ENCODE data around the gene INMT.

Gene INMT

GRCh38 chr7:30787486-30787885 lies 35.6 kb downstream of the INMT start (continued):
- TF ChIP-seq ZBTB11 (tag by site-specific recombination; conservative IDR thresholded peaks at IDR 0.05; ENCODE audit: low read depth) (no peak), ZSCAN5A (tag by site-specific recombination; IDR thresholded peaks at IDR 0.05) (no peak), WT1 (tag by site-specific recombination; IDR thresholded peaks at IDR 0.05) (no peak), ZNF585B (tag by site-specific recombination; IDR thresholded peaks at IDR 0.05) (no peak)

- TF ChIP-seq ZBTB21 (tag by site-specific recombination; IDR thresholded peaks at IDR 0.05) (no peak), ZNF248 (tag by site-specific recombination; IDR thresholded peaks at IDR 0.05) (no peak), ZNF211 (tag by site-specific recombination; IDR thresholded peaks at IDR 0.05; ENCODE audit: low read depth) (no peak), ZEB2 (tag by site-specific recombination; IDR thresholded peaks at IDR 0.05) (no peak), GLIS1 (tag by site-specific recombination; IDR thresholded peaks at IDR 0.05) (no peak), KLF17 (tag by site-specific recombination; IDR thresholded peaks at IDR 0.05) (no peak), ZNF133 (tag by site-specific recombination; IDR thresholded peaks at IDR 0.05) (no peak), ZNF433 (tag by site-specific recombination; IDR thresholded peaks at IDR 0.05; ENCODE audit: low read depth) (no peak), ZNF449 (tag by site-specific recombination; IDR thresholded peaks at IDR 0.05) (no peak), ZBTB44 (tag by site-specific recombination; IDR thresholded peaks at IDR 0.05) (no peak)
- no peak overlapping the region for H3K27ac ChIP-seq (ENCODE audit: extremely low read depth, low read depth, low read length)
- ChIA-PET CTCF (no interaction called here), POLR2A (no interaction called here)
- peaks cover 3 to 28% of the 10 kb centered on the region in 2 experiments; a peak in 2 of 3 replicates for H3K36me3 ChIP-seq (ENCODE audit: control insufficient read depth in 2 of 2, insufficient read depth in 1 of 2, low read length in 2 of 2)
- H3K9me3 ChIP-seq (ENCODE audit: control insufficient read depth, insufficient read depth, low read depth, low read length) = no peaks in the 10 kb centered on the region
- H3K4me3 ChIP-seq (ENCODE audit: low read depth, low read length) = no peak overlapping the region
- no peaks in the 10 kb centered on the region for H3K4me1 ChIP-seq (ENCODE audit: control insufficient read depth, insufficient read depth, low read length)
Observed at GRCh38 chr7:30788640-30789333, 36.9 kb downstream of the INMT start.

All from HEK293 (cell line).